Mesendoderm (in vitro differentiated cells): ENCODE measurements around the gene INSL3.
"Not testable (repeated sequence)": the region's sequence is repeated elsewhere in the genome, so short reads cannot be mapped to it uniquely, and the experiment has no call there.

Experiments
- DNase-seq: peaks from one replicate; pipeline ENCODE4 v3.0.0; 2013
- H2AK5ac ChIP-seq: 2 replicates; pipeline ENCODE4 v1.6.1; 2013; ENCODE audit warnings: low read length, inconsistent platforms
- H2BK120ac ChIP-seq: 2 replicates; pipeline ENCODE4 v1.6.1; 2013; ENCODE audit warnings: low read depth, mild to moderate bottlenecking, low read length, moderate library complexity, mixed read lengths
- H2BK15ac ChIP-seq: replicated peaks from 2 replicates; pipeline ENCODE4 v1.6.1; 2013; ENCODE audit warnings: low read depth, mild to moderate bottlenecking, moderate library complexity
- H2BK5ac ChIP-seq: 2 replicates; pipeline ENCODE4 v1.6.1; 2013; ENCODE audit warnings: low read length, inconsistent platforms
- H3K18ac ChIP-seq: 2 replicates; pipeline ENCODE4 v1.6.1; 2013; ENCODE audit warnings: mild to moderate bottlenecking, low read length, mixed read lengths
- H3K23ac ChIP-seq: one replicate; pipeline ENCODE4 v1.6.1; 2013; ENCODE audit warnings: low read length
- H3K27ac ChIP-seq: 2 replicates; pipeline ENCODE4 v1.5.1; 2013; ENCODE audit warnings: low read depth, mild to moderate bottlenecking, inconsistent platforms, low read length, moderate library complexity
- H3K27me3 ChIP-seq: 2 replicates; pipeline ENCODE4 v1.6.1; 2013; ENCODE audit warnings: low read length, control low read depth, mild to moderate bottlenecking, inconsistent platforms; ENCODE audit not compliant: insufficient read depth, poor library complexity
- H3K36me3 ChIP-seq: 2 replicates; pipeline ENCODE4 v1.6.1; 2013; ENCODE audit warnings: low read length, inconsistent platforms; ENCODE audit not compliant: control insufficient read depth, insufficient read depth
- H3K4ac ChIP-seq: one replicate; pipeline ENCODE4 v1.6.1; 2013; ENCODE audit warnings: low read depth, mild to moderate bottlenecking, low read length, moderate library complexity
- H3K4me1 ChIP-seq: 2 replicates; pipeline ENCODE4 v1.6.1; 2013; ENCODE audit warnings: low read depth, low read length, inconsistent platforms; ENCODE audit not compliant: control insufficient read depth
- H3K4me2 ChIP-seq: 2 replicates; pipeline ENCODE4 v1.6.1; 2013; ENCODE audit warnings: low read length
- H3K4me3 ChIP-seq: 2 replicates; pipeline ENCODE4 v1.5.1; 2013; ENCODE audit warnings: mild to moderate bottlenecking, low read length
- H3K56ac ChIP-seq: one replicate; pipeline ENCODE4 v1.6.1; 2013; ENCODE audit warnings: low read length
- H3K79me1 ChIP-seq: 2 replicates; pipeline ENCODE4 v1.6.1; 2013; ENCODE audit warnings: low read length, inconsistent platforms
- H3K79me2 ChIP-seq: 2 replicates; pipeline ENCODE4 v1.6.1; 2013; ENCODE audit warnings: mild to moderate bottlenecking, low read length; ENCODE audit not compliant: control insufficient read depth, insufficient read depth
- H3K9ac ChIP-seq: 2 replicates; pipeline ENCODE4 v1.6.1; 2013; ENCODE audit warnings: low read length, inconsistent platforms
- H4K5ac ChIP-seq: one replicate; pipeline ENCODE4 v1.6.1; 2013; ENCODE audit warnings: low read length
- H4K8ac ChIP-seq: one replicate; pipeline ENCODE4 v1.6.1; 2013; ENCODE audit warnings: low read depth, mild to moderate bottlenecking, control low read depth, low read length, moderate library complexity
- WGBS: extraction: QIAGEN DNeasy Blood & Tissue Kit; methylation state at CpG from one replicate; pipeline ENCODE4 v1.1.7; 2013; ENCODE audit warnings: low lambda C conversion rate, missing lambda C conversion rate; ENCODE audit not compliant: insufficient coverage; ENCODE audit errors: extremely low coverage; 5-methylcytosine and 5-hydroxymethylcytosine counted together

INSL3 gene

GRCh38 chr19:17787274-17787913 is 33.9 kb downstream of the INSL3 start:
- H3K27me3 ChIP-seq: no peaks in the 10 kb centered on the region
- H2BK5ac ChIP-seq: no peak overlapping the region
- no peak overlapping the region for H3K4me2 ChIP-seq
- no peak for DNase-seq
- H3K27ac ChIP-seq: no peak overlapping the region
- no peak overlapping the region for H3K9ac ChIP-seq
- no peak overlapping the region for H3K4me3 ChIP-seq
- no peaks in the 10 kb centered on the region for H3K4me1 ChIP-seq
- H3K23ac ChIP-seq: no peak overlapping the region
- H4K5ac ChIP-seq: no peak overlapping the region
- H2BK15ac ChIP-seq: no peak overlapping the region
- no peaks in the 10 kb centered on the region for H3K36me3 ChIP-seq
- no peak overlapping the region for H3K56ac ChIP-seq
- H2AK5ac ChIP-seq: no peak overlapping the region
- no peak overlapping the region for H2BK120ac ChIP-seq
- H3K79me2 ChIP-seq: no peaks in the 10 kb centered on the region
- H3K79me1 ChIP-seq: no peaks in the 10 kb centered on the region
- H3K18ac ChIP-seq: no peak overlapping the region
- WGBS: no CpG with 5 or more reads among the region's 14 CpGs
- no peak overlapping the region for H4K8ac ChIP-seq
- H3K4ac ChIP-seq: no peak overlapping the region

DNA sequence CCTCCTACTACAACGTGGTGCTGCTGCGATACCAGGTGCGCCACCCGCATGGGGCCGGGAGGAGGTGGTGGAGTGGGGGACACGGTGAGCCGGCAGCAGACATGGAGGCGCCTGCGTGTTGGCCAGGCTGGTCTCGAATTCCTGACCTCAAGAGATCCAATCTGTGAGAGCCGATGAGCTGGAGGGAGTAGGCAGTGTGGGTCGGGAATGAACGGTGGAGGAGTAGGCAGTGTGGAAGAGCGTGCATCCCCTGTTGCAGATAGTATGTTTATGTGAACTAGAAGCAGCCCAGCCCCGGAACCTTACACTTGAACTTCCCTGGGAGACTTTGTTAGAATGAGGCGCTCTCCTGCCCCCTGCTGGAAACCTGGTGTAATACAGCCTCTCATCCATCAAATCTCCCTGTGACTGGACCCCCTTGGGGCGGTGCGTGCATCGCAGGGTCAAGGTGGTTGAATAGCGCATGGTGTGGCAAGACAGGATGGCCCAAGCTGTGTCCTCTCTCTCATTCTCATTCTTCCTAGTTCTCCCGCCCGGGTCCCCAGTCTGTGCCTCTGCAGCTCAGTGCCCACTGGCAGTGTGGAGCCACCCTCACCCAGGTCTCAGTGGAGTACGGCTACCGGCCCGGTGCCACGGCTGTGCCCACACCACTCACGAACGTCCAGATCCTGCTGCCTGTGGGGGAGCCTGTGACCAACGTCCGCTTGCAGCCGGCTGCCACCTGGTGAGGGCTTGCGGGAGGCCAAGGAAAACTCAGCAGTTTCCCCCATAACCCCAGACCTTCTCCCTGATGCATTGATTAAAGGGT is 36.9 kb downstream of the INSL3 start:
- no peak overlapping the region for H3K23ac ChIP-seq
- no peak overlapping the region for H2BK120ac ChIP-seq
- no CpG with 5 or more reads among the region's 32 CpGs for WGBS
- no peaks in the 10 kb centered on the region for H3K27me3 ChIP-seq
- no peaks in the 10 kb centered on the region for H3K4me1 ChIP-seq
- no peaks in the 10 kb centered on the region for H3K36me3 ChIP-seq
- H3K4me3 ChIP-seq: no peak overlapping the region
- H2AK5ac ChIP-seq: no peak overlapping the region
- H3K27ac ChIP-seq: no peak overlapping the region
- peak; percentile 85 for DNase-seq
- no peak overlapping the region for H2BK15ac ChIP-seq
- H3K79me2 ChIP-seq: no peaks in the 10 kb centered on the region
- no peaks in the 10 kb centered on the region for H3K79me1 ChIP-seq
- H3K4me2 ChIP-seq: no peak overlapping the region
- peak overlapping the region; percentile 22 for H3K56ac ChIP-seq
- no peak overlapping the region for H2BK5ac ChIP-seq
- no peak overlapping the region for H4K5ac ChIP-seq
- H3K18ac ChIP-seq: no peak overlapping the region
- no peak overlapping the region for H3K4ac ChIP-seq
- no peak overlapping the region for H3K9ac ChIP-seq
- H4K8ac ChIP-seq: no peak overlapping the region

DNA sequence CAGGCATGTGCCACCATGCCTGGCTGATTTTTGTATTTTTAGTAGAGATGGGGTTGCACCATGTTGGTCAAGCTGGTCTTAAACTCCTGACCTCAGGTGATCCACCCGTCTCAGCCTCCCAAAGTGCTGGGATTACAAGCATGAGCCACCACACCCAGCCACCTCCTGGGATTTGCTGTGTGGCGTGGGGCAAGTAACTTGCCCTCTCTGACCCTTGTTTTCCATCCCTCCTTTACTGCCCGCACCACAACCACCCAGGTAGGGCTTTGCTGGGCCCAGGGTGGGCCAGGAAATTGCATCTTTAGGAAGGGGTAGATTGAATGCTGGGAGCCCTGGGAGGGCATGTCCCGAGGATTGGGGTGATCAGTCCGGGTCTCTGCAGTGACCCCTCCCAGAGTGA is 37.6 kb downstream of the INSL3 start:
- not testable (repeated sequence) for H3K4ac ChIP-seq, H3K4me2 ChIP-seq, H2BK120ac ChIP-seq, H3K56ac ChIP-seq, H3K4me1 ChIP-seq, H3K27me3 ChIP-seq, H2BK15ac ChIP-seq, H3K4me3 ChIP-seq, H3K79me2 ChIP-seq, H2BK5ac ChIP-seq, H3K9ac ChIP-seq, H3K36me3 ChIP-seq, H4K5ac ChIP-seq, H3K23ac ChIP-seq, H2AK5ac ChIP-seq, H3K18ac ChIP-seq, H3K27ac ChIP-seq, H4K8ac ChIP-seq, H3K79me1 ChIP-seq, DNase-seq
- no CpG with 5 or more reads among the region's 5 CpGs for WGBS

DNA sequence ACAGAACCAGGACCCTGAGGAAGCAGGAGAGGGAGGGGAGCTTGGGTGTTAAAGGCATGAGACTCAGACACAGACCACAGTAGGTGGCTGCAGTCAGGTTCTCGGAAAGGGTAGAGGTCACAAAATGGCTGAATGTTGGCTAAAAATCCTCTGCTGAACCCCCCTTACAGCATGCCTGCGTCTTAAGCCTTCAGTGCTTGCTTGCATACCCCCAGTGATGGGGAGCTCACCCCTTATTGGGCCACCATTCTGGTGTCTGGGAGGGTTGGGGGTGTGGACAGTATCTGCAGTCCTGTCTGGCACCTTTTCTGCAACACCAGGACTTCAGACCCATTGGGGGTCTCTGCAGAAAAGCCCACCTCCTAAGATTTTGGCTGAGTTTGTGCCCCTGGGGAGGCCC is 40.5 kb downstream of the INSL3 start:
- Histone ChIP-seq H3K23ac (no peak overlapping the region), H3K56ac (no peak overlapping the region), H3K27ac (no peak overlapping the region), H3K4me2 (no peak overlapping the region), H2BK15ac (no peak overlapping the region), H3K27me3 (no peaks in the 10 kb centered on the region), H3K4me3 (no peak overlapping the region), H2BK5ac (no peak overlapping the region), H3K18ac (no peak overlapping the region), H3K9ac (no peak overlapping the region), H2AK5ac (no peak overlapping the region), H3K4ac (no peak overlapping the region), H4K8ac (no peak overlapping the region), H4K5ac (no peak overlapping the region), H2BK120ac (no peak overlapping the region), H3K79me2 (no peaks in the 10 kb centered on the region), H3K4me1 (peaks cover 3% of the 10 kb centered on the region), H3K79me1 (no peaks in the 10 kb centered on the region), H3K36me3 (no peaks in the 10 kb centered on the region)
- WGBS: no CpG with 5 or more reads among the region's 2 CpGs
- DNase-seq: no peak

- H3K4me1 ChIP-seq: peaks cover 3% of the 10 kb centered on the region
- H2BK5ac ChIP-seq: no peak overlapping the region
- H3K27me3 ChIP-seq: no peaks in the 10 kb centered on the region
- no peak overlapping the region for H3K27ac ChIP-seq
- no peak overlapping the region for H3K4me3 ChIP-seq
- no peaks in the 10 kb centered on the region for H3K79me1 ChIP-seq
- peak overlapping the region; percentile 71 for H3K56ac ChIP-seq
- H3K9ac ChIP-seq: peak overlapping the region; percentile 68
- no peak overlapping the region for H4K8ac ChIP-seq
- no peak overlapping the region for H3K4ac ChIP-seq
- H4K5ac ChIP-seq: no peak overlapping the region
- peak overlapping the region; percentile 42 for H3K4me2 ChIP-seq
- no peak overlapping the region for H2AK5ac ChIP-seq
- no peak overlapping the region for H2BK120ac ChIP-seq
- WGBS: no CpG with 5 or more reads among the region's 25 CpGs
- DNase-seq: peak; percentile 95
- no peaks in the 10 kb centered on the region for H3K36me3 ChIP-seq
- H3K18ac ChIP-seq: no peak overlapping the region
- no peak overlapping the region for H3K23ac ChIP-seq
- no peak overlapping the region for H2BK15ac ChIP-seq
- no peaks in the 10 kb centered on the region for H3K79me2 ChIP-seq
Observed at GRCh38 chr19:17778968-17779929, 42.1 kb downstream of the INSL3 start.
